Amniotic epithelial cell (primary cell): ENCODE results near the gene MOV10.

Source experiments
- DNase-seq: peaks from one replicate; pipeline ENCODE4 v3.0.0-alpha.2; 2010; ENCODE audit warnings: low read depth

The MOV10 gene

DNA sequence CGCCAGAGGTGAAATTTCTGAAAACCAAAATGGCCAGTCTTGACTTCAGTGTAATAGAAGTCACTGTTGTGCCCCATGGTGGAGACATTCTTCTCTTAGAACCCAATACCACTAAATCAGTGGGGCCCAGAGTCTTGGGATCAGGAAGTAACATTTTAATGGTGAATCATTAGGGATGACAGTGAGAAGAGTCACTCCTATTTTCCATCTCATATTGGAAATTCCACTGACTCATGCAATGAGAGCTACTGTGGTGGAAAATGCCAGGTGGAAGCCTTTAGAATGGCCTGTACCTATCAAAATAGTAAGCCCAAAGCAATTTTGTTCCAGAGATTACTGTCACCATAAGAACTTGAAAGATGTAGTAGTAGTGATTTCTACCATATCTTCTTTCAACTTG lies 61.3 kb downstream of the MOV10 start:
- DNase-seq: peak; percentile 78

DNA sequence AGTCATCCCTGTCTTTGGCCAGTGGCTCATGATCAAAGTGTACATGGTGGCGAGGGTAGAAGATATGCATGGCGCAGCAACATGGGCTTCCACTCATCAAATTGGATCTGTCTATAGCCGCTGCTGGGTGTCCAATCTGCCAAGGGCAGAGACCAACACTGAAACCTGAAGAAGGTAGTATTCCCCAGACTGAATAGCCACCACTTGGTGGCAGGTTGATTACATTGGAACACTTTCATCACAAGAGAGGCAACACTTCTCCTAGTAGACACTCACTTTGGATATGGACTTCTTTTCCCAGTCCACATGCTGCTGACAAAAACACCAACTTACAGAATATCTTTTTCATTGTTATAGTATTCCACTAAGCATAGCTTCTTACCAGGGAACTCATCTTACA lies 63.1 kb downstream of the MOV10 start:
- DNase-seq: no peak

DNA sequence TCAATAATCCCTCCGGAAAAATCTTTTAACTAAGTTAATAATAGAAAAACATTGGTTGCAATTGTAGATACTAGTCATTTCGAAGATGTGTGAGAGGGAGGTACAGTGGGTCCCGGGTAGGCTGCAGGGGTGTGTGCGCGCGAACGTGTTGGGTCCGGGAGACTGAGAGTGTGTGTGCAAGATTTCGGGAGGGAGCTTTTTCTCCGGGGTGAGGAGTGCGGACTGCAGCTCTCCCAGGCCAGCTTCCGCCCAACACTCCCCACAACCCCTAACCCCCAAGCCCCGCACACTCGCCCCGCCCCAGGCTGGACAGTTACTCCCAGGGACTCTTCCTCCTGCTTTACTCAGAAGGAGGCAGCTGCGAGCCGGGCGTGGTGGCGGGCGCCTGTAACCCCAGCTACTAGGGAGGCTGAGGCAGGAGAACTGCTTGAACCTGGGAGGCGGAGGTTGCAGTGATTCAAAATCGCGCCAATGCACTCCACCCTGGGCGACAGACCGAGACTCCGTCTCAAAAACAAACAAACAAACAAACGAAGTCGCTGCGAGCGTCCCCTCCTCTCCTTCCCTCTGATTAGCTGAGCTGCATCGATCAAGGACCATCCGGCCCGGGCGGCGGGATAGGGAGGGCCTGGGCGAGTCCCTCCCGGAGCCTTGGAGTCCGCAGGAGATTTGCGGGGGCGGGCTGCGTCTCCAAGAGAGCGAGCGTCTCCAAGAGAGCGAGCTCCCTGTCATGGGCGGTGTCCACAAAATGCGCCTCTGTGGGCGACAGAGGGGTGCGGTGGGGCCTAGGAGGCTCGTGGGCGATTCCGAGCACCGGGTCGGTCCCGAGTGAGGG lies 68.9 kb downstream of the MOV10 start:
- no peak for DNase-seq

DNA sequence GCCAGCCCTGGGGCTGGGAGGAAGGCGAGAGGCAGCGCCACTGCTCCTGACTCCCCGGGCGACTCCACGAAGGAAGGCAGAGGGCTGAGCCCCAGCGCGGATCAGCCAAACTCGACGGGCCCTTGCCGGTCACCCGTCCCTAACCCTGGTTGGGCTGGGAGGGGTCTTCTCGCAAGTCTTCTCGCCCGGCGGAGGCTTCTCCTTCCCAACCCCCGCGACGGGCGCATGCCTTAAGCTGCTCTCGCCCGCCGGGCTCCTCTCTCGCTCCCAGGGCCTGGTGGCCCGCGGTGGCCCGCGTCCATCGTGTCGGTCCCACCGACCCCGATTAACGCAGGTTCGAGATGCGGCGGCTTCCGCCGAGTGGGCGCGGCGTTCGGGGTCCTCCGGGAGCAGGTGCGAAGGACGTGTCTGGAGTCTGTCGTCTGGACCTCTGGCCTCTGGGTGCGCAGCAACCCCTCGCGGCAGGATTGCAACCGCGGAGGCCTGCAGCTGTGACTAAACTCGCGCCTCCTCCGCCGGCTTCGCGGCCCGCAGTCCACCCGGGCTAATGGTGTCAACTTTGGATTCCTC lies 69.6 kb downstream of the MOV10 start:
- DNase-seq: peak; percentile 52

- DNase-seq: no peak
Measured at GRCh38 chr1:112748396-112748795, 73.9 kb downstream of the MOV10 start.
